Endothelial cell of umbilical vein (primary cell): ENCODE measurements around the gene FMN1.

Experiments
- CTCF ChIP-seq, 2 donors: IDR thresholded peaks; 1 replicate in 1 of 2; 2 replicates in 1 of 2; pipeline ENCODE4 v1.5.1; 2011; ENCODE audit warnings: low read length in 2 of 2, mild to moderate bottlenecking in 2 of 2, moderate library complexity in 2 of 2, control low read depth in 1 of 2, inconsistent platforms in 1 of 2, low read depth in 1 of 2; ENCODE audit not compliant: insufficient read depth in 1 of 2; ENCODE audit errors: extremely low read depth in 1 of 2
- GATA2 ChIP-seq: IDR thresholded peaks from 2 replicates; pipeline ENCODE4 v1.7.0; 2011; ENCODE audit warnings: low read depth, mild to moderate bottlenecking, moderate library complexity, mixed read lengths, low read length; ENCODE audit not compliant: insufficient read length, insufficient read depth
- POLR2A ChIP-seq: IDR thresholded peaks from 2 replicates; pipeline ENCODE4 v1.6.1; 2012; ENCODE audit warnings: low read depth, mild to moderate bottlenecking, control low read depth, low read length

DNA sequence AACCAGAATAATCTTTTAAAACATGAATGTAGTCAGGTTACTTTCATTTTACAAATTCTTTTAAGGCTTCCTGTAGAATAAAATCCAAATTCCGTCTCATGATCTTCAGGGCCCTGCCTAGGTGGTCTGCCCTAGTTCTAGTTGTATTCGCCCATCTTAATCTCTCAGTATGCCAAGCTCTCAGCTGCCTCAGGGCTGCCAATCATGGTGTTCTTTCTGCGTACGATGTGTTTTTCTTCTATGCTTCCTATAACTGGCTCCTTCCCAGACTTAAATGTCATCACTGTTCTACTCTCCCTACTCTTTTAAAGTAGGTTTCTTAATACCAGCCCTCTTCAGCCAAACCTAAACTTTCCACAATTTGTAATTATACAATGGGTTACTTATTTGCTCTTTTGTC is 369.3 kb downstream of the FMN1 start:
- no peak for TF ChIP-seq CTCF (IDR thresholded peaks at IDR 0.05; ENCODE audit: extremely low read depth in 1 of 2, insufficient read depth in 1 of 2, low read depth in 1 of 2, low read length in 2 of 2)
- no peak for TF ChIP-seq GATA2
- TF ChIP-seq POLR2A = no peak
